WTC11 (cell line): ENCODE measurements around the gene PCID2. TPM values are rescaled to one million over a fixed set of nuclear protein-coding genes. Genes with fewer than 3 reads are reported as not detected.
A peak's percentile ranks its signal among the peaks of the same experiment; 100 is the strongest.

Experiments used
- ATF2 ChIP-seq: sonication (generic); formaldehyde crosslinking; IDR thresholded peaks from 2 replicates; pipeline ENCODE4 v1.8.1; 2022; ENCODE audit warnings: low read depth, missing genetic modification reagents, borderline replicate concordance
- ATF6 ChIP-seq: sonication (generic); formaldehyde crosslinking; IDR thresholded peaks from 2 replicates; pipeline ENCODE4 v1.8.1; 2023; ENCODE audit warnings: mild to moderate bottlenecking, missing genetic modification reagents
- CBFB ChIP-seq: sonication (generic); formaldehyde crosslinking; IDR thresholded peaks from 2 replicates; pipeline ENCODE4 v1.8.1; 2022; ENCODE audit warnings: mild to moderate bottlenecking, low read depth, missing genetic modification reagents
- CTCF ChIP-seq: fragments of 200-600 bp; IDR thresholded peaks from 2 replicates; pipeline ENCODE4 v1.8.0; 2022; ENCODE audit warnings: antibody characterized with exemption
- E2F1 ChIP-seq: sonication (generic); formaldehyde crosslinking; IDR thresholded peaks from 2 replicates; pipeline ENCODE4 v1.8.0; 2022; ENCODE audit warnings: mild to moderate bottlenecking, missing genetic modification reagents
- IRF2 ChIP-seq: sonication (generic); formaldehyde crosslinking; IDR thresholded peaks from 2 replicates; pipeline ENCODE4 v1.8.0; 2022; ENCODE audit warnings: low read depth, missing genetic modification reagents, borderline replicate concordance
- JUN ChIP-seq: sonication (generic); formaldehyde crosslinking; IDR thresholded peaks from 2 replicates; pipeline ENCODE4 v1.8.0; 2023; ENCODE audit warnings: mild to moderate bottlenecking, missing genetic modification reagents
- MXD4 ChIP-seq: fragments of 250-450 bp; sonication (Bioruptor Pico); IDR thresholded peaks from 2 replicates; pipeline ENCODE4 v1.8.0; 2021; ENCODE audit warnings: mild to moderate bottlenecking, moderate library complexity, borderline replicate concordance
- NFATC4 ChIP-seq: fragments of 250-450 bp; sonication (Bioruptor Pico); IDR thresholded peaks from 2 replicates; pipeline ENCODE4 v1.9.0; 2021; ENCODE audit warnings: mild to moderate bottlenecking
- OVOL2 ChIP-seq: fragments of 250-450 bp; sonication (Bioruptor Pico); IDR thresholded peaks from 2 replicates; pipeline ENCODE4 v1.9.0; 2021; ENCODE audit warnings: mild to moderate bottlenecking, borderline replicate concordance
- PRDM15 ChIP-seq: sonication (generic); formaldehyde crosslinking; IDR thresholded peaks from 2 replicates; pipeline ENCODE4 v1.8.0; 2022; ENCODE audit warnings: missing genetic modification reagents
- SMAD3 ChIP-seq: sonication (generic); formaldehyde crosslinking; IDR thresholded peaks from 2 replicates; pipeline ENCODE4 v1.8.0; 2022; ENCODE audit warnings: missing genetic modification reagents, mild to moderate bottlenecking, borderline replicate concordance
- SOX15 ChIP-seq: fragments of 250-450 bp; sonication (Bioruptor Pico); IDR thresholded peaks from 2 replicates; pipeline ENCODE4 v1.9.0; 2021; ENCODE audit warnings: mild to moderate bottlenecking
- SP1 ChIP-seq: sonication (generic); formaldehyde crosslinking; conservative IDR thresholded peaks from 2 replicates; pipeline ENCODE4 v1.8.1; 2022; ENCODE audit warnings: missing genetic modification reagents
- TCF7 ChIP-seq: sonication (generic); formaldehyde crosslinking; IDR thresholded peaks from 2 replicates; pipeline ENCODE4 v1.8.0; 2022; ENCODE audit warnings: mild to moderate bottlenecking, low read depth, missing genetic modification reagents, moderate library complexity
- TEAD1 ChIP-seq: sonication (generic); formaldehyde crosslinking; IDR thresholded peaks from 2 replicates; pipeline ENCODE4 v1.8.0; 2022; ENCODE audit warnings: mild to moderate bottlenecking, missing genetic modification reagents
- ZMAT4 ChIP-seq: fragments of 250-450 bp; sonication (Bioruptor Pico); IDR thresholded peaks from 2 replicates; pipeline ENCODE4 v1.9.0; 2021; ENCODE audit warnings: mild to moderate bottlenecking
- total RNA-seq: library from RNA; stranded (reverse); gene quantifications from 3 replicates; pipeline ENCODE4 v1.2.3, GENCODE V29; 2021
- TF ChIP-seq, protein P1 (sequence below): sonication (generic); formaldehyde crosslinking; IDR thresholded peaks from 2 replicates; pipeline ENCODE4 v1.8.0; 2022; ENCODE audit warnings: mild to moderate bottlenecking, missing genetic modification reagents
- TF ChIP-seq, protein P2 (sequence below): sonication (generic); formaldehyde crosslinking; IDR thresholded peaks from 2 replicates; pipeline ENCODE4 v1.8.1; 2023; ENCODE audit warnings: mild to moderate bottlenecking, moderate library complexity, missing genetic modification reagents
- TF ChIP-seq, protein P3 (sequence below): sonication (generic); formaldehyde crosslinking; IDR thresholded peaks from 2 replicates; pipeline ENCODE4 v1.8.1; 2023; ENCODE audit warnings: mild to moderate bottlenecking, missing genetic modification reagents
- TF ChIP-seq, protein P4 (sequence below): sonication (generic); formaldehyde crosslinking; IDR thresholded peaks from 2 replicates; pipeline ENCODE4 v1.8.1; 2023; ENCODE audit warnings: mild to moderate bottlenecking, missing genetic modification reagents, moderate library complexity

Gene PCID2
- total RNA-seq, 1 experiment from 2014 or later, result 69.4 TPM

- peak; percentile 76; the same call in 1 of the 2 replicates for TF ChIP-seq E2F1 (CRISPR knock-in tag)
- TF ChIP-seq, protein P1, sequence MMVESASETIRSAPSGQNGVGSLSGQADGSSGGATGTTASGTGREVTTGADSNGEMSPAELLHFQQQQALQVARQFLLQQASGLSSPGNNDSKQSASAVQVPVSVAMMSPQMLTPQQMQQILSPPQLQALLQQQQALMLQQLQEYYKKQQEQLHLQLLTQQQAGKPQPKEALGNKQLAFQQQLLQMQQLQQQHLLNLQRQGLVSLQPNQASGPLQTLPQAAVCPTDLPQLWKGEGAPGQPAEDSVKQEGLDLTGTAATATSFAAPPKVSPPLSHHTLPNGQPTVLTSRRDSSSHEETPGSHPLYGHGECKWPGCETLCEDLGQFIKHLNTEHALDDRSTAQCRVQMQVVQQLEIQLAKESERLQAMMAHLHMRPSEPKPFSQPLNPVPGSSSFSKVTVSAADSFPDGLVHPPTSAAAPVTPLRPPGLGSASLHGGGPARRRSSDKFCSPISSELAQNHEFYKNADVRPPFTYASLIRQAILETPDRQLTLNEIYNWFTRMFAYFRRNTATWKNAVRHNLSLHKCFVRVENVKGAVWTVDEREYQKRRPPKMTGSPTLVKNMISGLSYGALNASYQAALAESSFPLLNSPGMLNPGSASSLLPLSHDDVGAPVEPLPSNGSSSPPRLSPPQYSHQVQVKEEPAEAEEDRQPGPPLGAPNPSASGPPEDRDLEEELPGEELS (CRISPR knock-in tag), result peak; percentile 92
- no peak for TF ChIP-seq IRF2 (CRISPR knock-in tag)
- TF ChIP-seq PRDM15 (CRISPR knock-in tag), result peak; percentile 32; the same call in 1 of the 2 replicates
- TF ChIP-seq ZMAT4 (CRISPR knock-in tag), result no peak
- TF ChIP-seq, protein P2, sequence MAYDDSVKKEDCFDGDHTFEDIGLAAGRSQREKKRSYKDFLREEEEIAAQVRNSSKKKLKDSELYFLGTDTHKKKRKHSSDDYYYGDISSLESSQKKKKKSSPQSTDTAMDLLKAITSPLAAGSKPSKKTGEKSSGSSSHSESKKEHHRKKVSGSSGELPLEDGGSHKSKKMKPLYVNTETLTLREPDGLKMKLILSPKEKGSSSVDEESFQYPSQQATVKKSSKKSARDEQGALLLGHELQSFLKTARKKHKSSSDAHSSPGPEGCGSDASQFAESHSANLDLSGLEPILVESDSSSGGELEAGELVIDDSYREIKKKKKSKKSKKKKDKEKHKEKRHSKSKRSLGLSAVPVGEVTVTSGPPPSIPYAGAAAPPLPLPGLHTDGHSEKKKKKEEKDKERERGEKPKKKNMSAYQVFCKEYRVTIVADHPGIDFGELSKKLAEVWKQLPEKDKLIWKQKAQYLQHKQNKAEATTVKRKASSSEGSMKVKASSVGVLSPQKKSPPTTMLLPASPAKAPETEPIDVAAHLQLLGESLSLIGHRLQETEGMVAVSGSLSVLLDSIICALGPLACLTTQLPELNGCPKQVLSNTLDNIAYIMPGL (CRISPR knock-in tag), result 0 out of 2 replicates have a peak, but pooled peaks have one; percentile 66
- TF ChIP-seq, protein P3, sequence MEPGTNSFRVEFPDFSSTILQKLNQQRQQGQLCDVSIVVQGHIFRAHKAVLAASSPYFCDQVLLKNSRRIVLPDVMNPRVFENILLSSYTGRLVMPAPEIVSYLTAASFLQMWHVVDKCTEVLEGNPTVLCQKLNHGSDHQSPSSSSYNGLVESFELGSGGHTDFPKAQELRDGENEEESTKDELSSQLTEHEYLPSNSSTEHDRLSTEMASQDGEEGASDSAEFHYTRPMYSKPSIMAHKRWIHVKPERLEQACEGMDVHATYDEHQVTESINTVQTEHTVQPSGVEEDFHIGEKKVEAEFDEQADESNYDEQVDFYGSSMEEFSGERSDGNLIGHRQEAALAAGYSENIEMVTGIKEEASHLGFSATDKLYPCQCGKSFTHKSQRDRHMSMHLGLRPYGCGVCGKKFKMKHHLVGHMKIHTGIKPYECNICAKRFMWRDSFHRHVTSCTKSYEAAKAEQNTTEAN (CRISPR knock-in tag), result peak; percentile 75; the same call in 1 of the 2 replicates
- TF ChIP-seq ATF2 (CRISPR knock-in tag), result 0 out of 2 replicates have a peak, but pooled peaks have one; percentile 20
- TF ChIP-seq TCF7 (CRISPR knock-in tag), result peak; percentile 68; the same call in 1 of the 2 replicates
- TF ChIP-seq SOX15, result no peak
- TF ChIP-seq MXD4, result no peak
- TF ChIP-seq CBFB (CRISPR knock-in tag), result no peak
- TF ChIP-seq ATF6, result no peak
- peak; percentile 66; the same call in 1 of the 2 replicates for TF ChIP-seq JUN (CRISPR knock-in tag)
- TF ChIP-seq CTCF, result no peak
- no peak for TF ChIP-seq SP1 (CRISPR knock-in tag)
- no peak for TF ChIP-seq NFATC4 (CRISPR knock-in tag)
- TF ChIP-seq, protein P4, sequence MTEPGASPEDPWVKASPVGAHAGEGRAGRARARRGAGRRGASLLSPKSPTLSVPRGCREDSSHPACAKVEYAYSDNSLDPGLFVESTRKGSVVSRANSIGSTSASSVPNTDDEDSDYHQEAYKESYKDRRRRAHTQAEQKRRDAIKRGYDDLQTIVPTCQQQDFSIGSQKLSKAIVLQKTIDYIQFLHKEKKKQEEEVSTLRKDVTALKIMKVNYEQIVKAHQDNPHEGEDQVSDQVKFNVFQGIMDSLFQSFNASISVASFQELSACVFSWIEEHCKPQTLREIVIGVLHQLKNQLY, result no peak
- TF ChIP-seq OVOL2 (CRISPR knock-in tag), result no peak
- peak; percentile 84 for TF ChIP-seq TEAD1 (CRISPR knock-in tag)
- TF ChIP-seq SMAD3 (CRISPR knock-in tag), result peak; percentile 83
Measured at GRCh38 chr13:113209759-113210421, 1.4 kb upstream of the PCID2 start (continued).
